22Rv1 (cell line): ENCODE measurements around the gene BAIAP3.

Experiments used
- H3K27ac ChIP-seq: fragments of 450-650 bp; 2 replicates; pipeline ENCODE4 v1.5.1; 2017
- ZFX ChIP-seq: fragments of 450-650 bp; IDR thresholded peaks from 2 replicates; pipeline ENCODE4 v1.6.1; 2017; ENCODE audit warnings: antibody characterized with exemption, borderline replicate concordance
- TF ChIP-seq, protein P1 (sequence below): fragments of 450-650 bp; IDR thresholded peaks from 2 replicates; pipeline ENCODE4 v1.5.1; 2017; ENCODE audit warnings: mild to moderate bottlenecking

BAIAP3 gene

DNA sequence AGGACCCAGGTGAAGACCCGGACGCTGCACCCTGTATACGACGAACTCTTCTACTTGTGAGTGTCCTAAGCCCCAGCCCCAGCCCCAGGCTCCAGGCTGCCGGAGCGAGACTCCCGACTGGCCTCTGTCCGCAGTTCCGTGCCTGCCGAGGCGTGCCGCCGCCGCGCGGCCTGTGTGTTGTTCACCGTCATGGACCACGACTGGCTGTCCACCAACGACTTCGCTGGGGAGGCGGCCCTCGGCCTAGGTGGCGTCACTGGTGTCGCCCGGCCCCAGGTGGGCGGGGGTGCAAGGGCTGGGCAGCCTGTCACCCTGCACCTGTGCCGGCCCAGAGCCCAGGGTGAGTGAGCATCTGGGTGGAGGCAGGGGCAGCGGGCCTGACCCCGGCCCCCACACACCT lies 14.5 kb downstream of the BAIAP3 start:
- TF ChIP-seq, protein P1, sequence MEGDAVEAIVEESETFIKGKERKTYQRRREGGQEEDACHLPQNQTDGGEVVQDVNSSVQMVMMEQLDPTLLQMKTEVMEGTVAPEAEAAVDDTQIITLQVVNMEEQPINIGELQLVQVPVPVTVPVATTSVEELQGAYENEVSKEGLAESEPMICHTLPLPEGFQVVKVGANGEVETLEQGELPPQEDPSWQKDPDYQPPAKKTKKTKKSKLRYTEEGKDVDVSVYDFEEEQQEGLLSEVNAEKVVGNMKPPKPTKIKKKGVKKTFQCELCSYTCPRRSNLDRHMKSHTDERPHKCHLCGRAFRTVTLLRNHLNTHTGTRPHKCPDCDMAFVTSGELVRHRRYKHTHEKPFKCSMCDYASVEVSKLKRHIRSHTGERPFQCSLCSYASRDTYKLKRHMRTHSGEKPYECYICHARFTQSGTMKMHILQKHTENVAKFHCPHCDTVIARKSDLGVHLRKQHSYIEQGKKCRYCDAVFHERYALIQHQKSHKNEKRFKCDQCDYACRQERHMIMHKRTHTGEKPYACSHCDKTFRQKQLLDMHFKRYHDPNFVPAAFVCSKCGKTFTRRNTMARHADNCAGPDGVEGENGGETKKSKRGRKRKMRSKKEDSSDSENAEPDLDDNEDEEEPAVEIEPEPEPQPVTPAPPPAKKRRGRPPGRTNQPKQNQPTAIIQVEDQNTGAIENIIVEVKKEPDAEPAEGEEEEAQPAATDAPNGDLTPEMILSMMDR, result no peak
- no peak for TF ChIP-seq ZFX
- H3K27ac ChIP-seq, result no peak overlapping the region

DNA sequence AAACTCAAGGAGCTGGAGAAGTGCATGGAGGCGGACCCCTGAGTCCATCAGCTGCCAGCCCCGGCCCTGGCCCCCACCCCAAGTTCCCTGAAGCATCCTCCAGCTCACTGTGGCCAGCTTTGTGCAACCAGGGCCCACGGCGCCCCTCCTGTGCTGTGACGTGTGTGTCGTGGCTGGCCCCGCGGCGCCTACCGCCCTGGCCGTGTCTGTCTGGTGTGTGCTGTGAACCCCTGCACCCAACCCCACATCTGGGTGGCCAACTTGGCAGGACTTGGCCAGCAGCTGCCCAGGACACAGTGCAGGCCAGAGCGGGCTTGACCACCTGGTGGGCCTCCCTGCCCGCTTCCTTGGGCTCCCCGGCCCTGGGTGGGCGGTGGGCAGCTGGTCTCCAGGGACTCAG lies 15.0 kb downstream of the BAIAP3 start:
- TF ChIP-seq, protein P1, result no peak
- TF ChIP-seq ZFX, result no peak
- no peak overlapping the region for H3K27ac ChIP-seq

DNA sequence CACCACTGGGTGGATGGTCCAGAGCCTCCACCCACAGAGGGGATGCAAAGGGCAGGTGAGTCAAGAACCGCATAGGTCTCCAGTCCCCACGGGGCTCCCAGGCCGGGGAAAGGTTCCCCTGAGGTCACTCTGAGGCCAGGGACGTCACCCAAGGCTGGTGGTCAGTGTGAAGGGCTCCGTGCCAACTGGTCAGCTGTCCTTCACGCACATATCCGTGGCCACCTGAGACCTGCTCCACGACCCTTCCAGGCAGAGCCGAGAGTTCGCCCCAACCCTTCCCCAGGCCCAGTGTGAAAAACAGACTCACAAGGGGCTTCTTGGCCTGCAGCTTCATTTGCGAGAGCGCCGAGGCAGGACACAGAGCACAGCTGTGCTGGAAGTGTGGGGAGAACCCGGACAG lies 15.5 kb downstream of the BAIAP3 start:
- no peak overlapping the region for H3K27ac ChIP-seq
- no peak for TF ChIP-seq ZFX
- TF ChIP-seq, protein P1, result no peak

DNA sequence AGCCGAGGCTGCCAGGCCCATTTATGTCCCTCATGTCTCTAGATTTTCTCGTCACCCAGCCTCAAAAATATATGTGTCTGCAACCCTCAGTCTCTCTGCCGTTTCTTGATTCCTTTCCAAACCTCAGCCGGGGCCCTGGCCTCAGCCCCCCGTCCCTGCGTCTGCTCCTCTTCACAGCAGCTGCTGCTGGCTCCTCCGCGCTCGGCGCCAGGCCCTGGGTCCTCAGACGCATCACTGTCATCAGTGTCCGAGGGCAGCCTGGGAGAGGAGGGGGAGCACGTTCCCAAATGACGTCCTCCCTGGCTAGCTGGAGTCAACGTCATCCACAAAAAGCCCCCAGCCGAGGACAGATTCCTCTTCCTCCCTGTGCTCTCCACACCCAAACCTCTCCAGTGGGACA lies 15.9 kb downstream of the BAIAP3 start:
- no peak for TF ChIP-seq ZFX
- TF ChIP-seq, protein P1, result no peak
- no peak overlapping the region for H3K27ac ChIP-seq

DNA sequence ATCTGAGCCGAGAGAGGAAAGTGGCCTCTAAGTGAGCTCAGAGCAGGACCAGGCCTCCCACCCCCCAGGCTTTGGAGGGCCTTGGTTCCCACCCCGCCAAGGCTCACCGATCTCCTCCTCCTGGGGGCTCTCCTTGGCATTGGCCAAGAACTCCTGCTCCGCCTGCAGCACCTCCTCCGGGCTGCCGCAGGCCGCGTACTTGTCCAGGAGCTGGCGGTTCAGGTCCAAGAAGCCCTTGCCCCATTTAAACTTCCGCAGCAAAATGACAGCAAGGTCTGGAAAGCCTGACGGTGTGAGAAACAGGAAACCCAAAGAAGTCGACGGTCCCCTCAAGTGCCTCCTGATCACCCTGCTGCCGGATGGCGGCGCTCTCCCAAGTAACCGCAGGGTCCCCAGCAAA lies 16.5 kb downstream of the BAIAP3 start:
- TF ChIP-seq, protein P1, result no peak
- TF ChIP-seq ZFX, result no peak

DNA sequence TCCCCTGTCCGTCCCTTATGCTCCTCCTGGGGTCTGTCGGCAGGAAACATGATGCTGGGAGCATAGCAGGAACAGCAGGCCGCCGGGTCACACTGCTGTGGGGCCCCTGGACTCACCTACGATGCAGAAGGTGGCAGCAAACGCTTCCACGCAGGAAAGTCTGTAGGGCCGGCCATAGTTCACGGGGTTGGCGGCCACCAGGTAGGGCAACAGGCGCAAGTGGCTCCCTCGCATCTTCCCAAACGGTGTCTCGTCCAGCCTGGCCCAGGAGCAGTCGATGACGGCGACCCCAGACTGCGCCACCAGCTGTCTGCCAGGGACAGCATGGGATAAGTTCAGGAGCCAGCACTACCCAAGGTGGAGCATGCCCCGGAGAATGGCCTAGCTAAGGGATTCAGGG lies 17.2 kb downstream of the BAIAP3 start:
- TF ChIP-seq, protein P1, result no peak
- no peak for TF ChIP-seq ZFX
- H3K27ac ChIP-seq, result peak overlapping the region; percentile 52; the same call in 1 of the 2 replicates

More for the DNA sequence above, 16.5 kb downstream of the BAIAP3 start:
- H3K27ac ChIP-seq, result no peak overlapping the region

DNA sequence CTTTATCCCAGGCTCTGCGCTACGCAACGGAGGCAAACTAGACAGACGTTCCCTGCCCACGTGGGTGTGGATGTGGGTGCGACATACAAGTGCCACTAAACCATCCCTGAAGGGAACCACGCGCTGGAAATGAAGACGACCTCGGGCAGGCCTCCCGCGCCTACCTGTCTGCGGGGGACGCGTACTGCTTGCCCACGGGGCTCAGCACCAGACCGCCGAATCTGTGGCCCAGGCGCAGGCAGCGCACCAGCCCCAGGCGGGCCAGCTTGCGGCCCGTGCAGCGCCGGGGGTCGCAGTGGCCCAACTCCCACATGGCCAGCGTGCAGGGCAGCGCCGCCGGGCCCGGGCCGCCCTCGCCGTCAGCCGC lies 17.8 kb downstream of the BAIAP3 start:
- peak overlapping the region; percentile 52 for H3K27ac ChIP-seq

More for the DNA sequence above, 17.8 kb downstream of the BAIAP3 start:
- TF ChIP-seq, protein P1, result no peak
- TF ChIP-seq ZFX, result no peak
